ENCODE data around the gene PCBP2. TPM values are rescaled to one million over a fixed set of nuclear protein-coding genes. Genes with fewer than 3 reads are reported as not detected.

PCBP2 gene
- total and polyA plus RNA-seq, 10 of the 15 experiments (the other 5 are each of a cell fraction or from before 2014, with no cell fraction given) = 109 to 803 (median 327) TPM

GRCh38 chr12:53419756-53420155, 32.1 kb upstream of the PCBP2 start:
- FAIRE-seq = peak; percentile 54
- intact Hi-C loops (cut with micrococcal nuclease; ENCODE audit: unreplicated experiment) = loop anchor here (5.0 kb wide), 1 partner anchor 37 kb away; the partner anchor contains the start of gene SP1

More at GRCh38 chr12:53419756-53420155, 32.1 kb upstream of the PCBP2 start:
- DNase-seq (ENCODE audit: low read depth, low spot score) (no peak), ATAC-seq (no peak)
- Histone ChIP-seq H3K9ac (ENCODE audit: control insufficient read depth, insufficient read depth, low read length) (no peak overlapping the region), H3K9me3 (replicated peaks; ENCODE audit: control insufficient read depth, insufficient read depth, low read length) (no peaks in the 10 kb centered on the region), H3K4me3 (no peak overlapping the region), H3K4me1 (ENCODE audit: control insufficient read depth, insufficient read depth, low read length) (peaks cover 17% of the 10 kb centered on the region), H3K27me3 (replicated peaks in 1 of 2; ENCODE audit: control insufficient read depth in 2 of 2, insufficient read depth in 2 of 2, low read length in 1 of 2) (no peaks in the 10 kb centered on the region), H2AFZ (ENCODE audit: control insufficient read depth, low read depth, low read length) (no peak overlapping the region), H3K4me2 (ENCODE audit: control insufficient read depth, insufficient read depth) (no peak overlapping the region), H3K79me2 (ENCODE audit: control insufficient read depth, insufficient read depth, low read length) (no peaks in the 10 kb centered on the region), H4K20me1 (ENCODE audit: control insufficient read depth, insufficient read depth) (no peaks in the 10 kb centered on the region), H3K27ac (ENCODE audit: control insufficient read depth, insufficient read depth) (no peak overlapping the region), H3K36me3 (ENCODE audit: control insufficient read depth in 2 of 2, insufficient read depth in 2 of 2, low read length in 1 of 2) (no peaks in the 10 kb centered on the region)
- 93% methylated on average over 2 of the region's 2 CpGs for WGBS (ENCODE audit: insufficient coverage, insufficient replicate concordance, low lambda C conversion rate, missing lambda C conversion rate)
- TF ChIP-seq REST (IDR thresholded peaks at IDR 0.05; ENCODE audit: low read depth, low read length) (no peak), DPF2 (IDR thresholded peaks at IDR 0.05) (no peak), ATF3 (IDR thresholded peaks at IDR 0.05; ENCODE audit: borderline replicate concordance, extremely low read depth, low read depth, low read length) (no peak), RAD21 (IDR thresholded peaks at IDR 0.05; ENCODE audit: insufficient read depth, low read depth, low read length) (no peak), NR2F1 (conservative IDR thresholded peaks at IDR 0.05) (no peak), ZBTB11 (CRISPR knock-in tag; IDR thresholded peaks at IDR 0.05) (no peak), EGR1 (IDR thresholded peaks at IDR 0.05; ENCODE audit: borderline replicate concordance in 1 of 2, low read depth in 2 of 2, low read length in 2 of 2) (no peak), MTA3 (IDR thresholded peaks at IDR 0.05; ENCODE audit: borderline replicate concordance, low read length) (no peak), HCFC1 (IDR thresholded peaks at IDR 0.05; ENCODE audit: low read length) (no peak)
- CTCF ChIA-PET = interaction anchor here (0.7 to 10.1 kb wide), 8 partner anchors 21 to 90 kb away, joined by 3 to 225 read pairs (median 10); partner anchors contain the start of gene PRR13
- in situ Hi-C loops (cut with MboI) = loop anchor here (5.0 kb wide), 1 partner anchor 72 kb away; no protein-coding TSS in a partner anchor
- RAD21 ChIA-PET (ENCODE audit: unreplicated experiment) = interaction anchor here (1.2 to 4.4 kb wide), 2 partner anchors 40 to 67 kb away, joined by 4 to 90 read pairs; no protein-coding TSS in a partner anchor
- POLR2A ChIA-PET = interaction anchor here (1.3 kb wide), 2 partner anchors 36 to 38 kb away, joined by 4 read pairs; no protein-coding TSS in a partner anchor
- SMC1A ChIA-PET (ENCODE audit: uncharacterized antibody, unreplicated experiment) = interaction anchor here (4.8 to 7.7 kb wide), 2 partner anchors 37 to 67 kb away, joined by 41 to 164 read pairs; no protein-coding TSS in a partner anchor
- no TSS peak for BruUV-seq (replicated peaks)

Data from GM12878 (cell line).